ENCODE results near the gene CEP120. TPM values are rescaled to one million over a fixed set of nuclear protein-coding genes. Genes with fewer than 3 reads are reported as not detected.
"Not testable (repeated sequence)": the region's sequence is repeated elsewhere in the genome, so short reads cannot be mapped to it uniquely, and the experiment has no call there.

CEP120 gene
- total RNA-seq, 1 donor from 2014 or later: 36.5 TPM

DNA sequence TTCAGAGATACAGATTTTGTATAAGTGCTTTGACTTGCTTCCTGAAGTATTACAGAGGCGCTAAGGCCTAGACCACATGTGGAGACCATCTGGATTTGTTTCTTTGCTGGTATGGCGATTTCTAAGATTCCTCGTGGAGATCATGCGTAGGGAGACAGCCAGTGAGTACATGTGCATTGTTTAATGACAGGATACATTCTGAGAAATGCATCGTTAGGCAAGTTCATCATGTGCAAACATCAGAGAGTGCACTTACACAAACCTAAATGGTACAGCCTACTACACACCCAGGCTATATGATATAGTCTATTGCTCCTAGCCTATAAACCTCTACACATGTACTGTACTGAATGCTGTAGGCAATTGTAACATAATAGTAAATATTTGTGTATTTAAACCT lies 16.5 kb upstream of the CEP120 start:
- intact Hi-C loops (cut with micrococcal nuclease): loop anchor here (1.0 kb wide), 2 partner anchors 9 to 16 kb away; partner anchors contain the start of gene CEP120

DNA sequence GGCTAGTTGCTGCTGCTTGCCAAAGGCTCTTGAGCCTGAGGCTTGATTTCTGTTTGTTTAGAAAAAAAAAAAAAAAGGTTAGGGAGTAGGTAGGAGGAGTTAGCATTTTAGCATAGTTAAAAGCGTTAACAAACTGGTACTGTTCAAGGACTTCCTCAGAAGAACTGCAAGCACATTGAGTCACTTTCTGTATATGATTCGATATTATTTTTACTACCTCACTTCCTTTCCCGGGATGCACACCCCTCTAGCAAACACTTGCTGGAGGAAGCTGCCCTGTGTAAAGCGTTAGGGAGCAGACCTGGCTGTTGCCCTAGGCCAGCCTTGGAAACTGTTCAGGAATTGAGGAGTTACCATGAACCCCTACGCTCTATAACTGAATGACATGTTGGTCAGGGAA lies 15.7 kb upstream of the CEP120 start:
- intact Hi-C loops (cut with micrococcal nuclease): loop anchor here (1.0 kb wide), 2 partner anchors 9 to 16 kb away; partner anchors contain the start of gene CEP120

DNA sequence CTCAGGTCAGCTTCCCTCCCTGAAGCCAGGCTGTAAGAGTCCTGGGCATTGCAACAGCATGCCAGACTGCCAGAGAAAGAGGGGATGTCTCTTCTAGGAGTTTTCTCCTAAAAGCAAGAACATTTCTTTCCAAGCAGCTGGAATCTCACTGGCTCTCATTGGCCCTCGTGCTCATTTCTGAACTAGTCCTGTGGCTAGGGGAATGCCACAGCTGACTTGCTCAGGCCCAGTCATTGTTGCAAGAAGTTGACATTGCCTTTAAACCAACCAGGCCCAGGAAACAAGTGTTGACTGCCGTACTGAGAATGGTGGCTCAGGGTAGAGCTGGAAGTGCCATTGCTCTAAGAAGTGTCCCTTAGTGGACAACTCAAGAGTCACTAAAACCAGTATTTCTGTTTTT lies 15.0 kb upstream of the CEP120 start:
- intact Hi-C loops (cut with micrococcal nuclease): no loop called here

DNA sequence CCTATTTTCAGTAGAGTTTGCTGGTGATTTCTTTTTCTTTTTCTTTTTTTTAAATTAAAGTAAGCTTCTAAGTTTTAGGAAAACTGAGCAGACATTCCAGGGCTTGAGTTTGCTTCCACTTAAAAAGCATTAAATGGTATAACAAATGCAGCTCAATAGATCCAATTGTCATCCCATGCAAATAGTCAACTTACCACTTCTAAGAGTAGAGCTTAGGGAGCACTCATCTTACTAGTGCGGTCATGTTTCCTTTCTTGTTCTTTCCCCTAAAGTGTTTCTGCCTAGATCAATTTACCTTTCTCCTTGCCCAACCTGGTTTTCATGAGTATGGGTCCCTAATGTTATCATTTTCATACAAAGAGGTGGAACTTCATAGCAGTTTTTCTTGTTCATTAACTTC lies 13.0 kb upstream of the CEP120 start:
- intact Hi-C loops (cut with micrococcal nuclease): no loop called here

DNA sequence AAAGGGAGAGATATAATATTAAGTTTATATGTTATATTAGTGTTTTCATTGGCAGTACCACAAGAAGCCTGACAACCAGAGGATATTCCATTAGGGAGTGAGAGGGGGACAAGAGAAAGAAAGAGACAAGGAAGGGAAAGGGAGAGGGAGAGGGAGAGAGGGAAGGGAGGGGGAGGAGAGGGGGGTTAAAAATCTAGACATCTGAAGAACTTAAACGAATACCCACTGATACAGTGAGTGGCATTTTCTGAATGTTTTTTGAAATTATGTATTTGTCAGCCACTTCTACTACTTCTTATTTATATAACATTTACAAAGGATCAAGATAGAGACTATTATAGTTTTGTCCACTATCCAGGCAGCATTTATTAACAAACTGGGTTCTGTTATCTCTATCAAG lies 11.6 kb upstream of the CEP120 start:
- intact Hi-C loops (cut with micrococcal nuclease): no loop called here

DNA sequence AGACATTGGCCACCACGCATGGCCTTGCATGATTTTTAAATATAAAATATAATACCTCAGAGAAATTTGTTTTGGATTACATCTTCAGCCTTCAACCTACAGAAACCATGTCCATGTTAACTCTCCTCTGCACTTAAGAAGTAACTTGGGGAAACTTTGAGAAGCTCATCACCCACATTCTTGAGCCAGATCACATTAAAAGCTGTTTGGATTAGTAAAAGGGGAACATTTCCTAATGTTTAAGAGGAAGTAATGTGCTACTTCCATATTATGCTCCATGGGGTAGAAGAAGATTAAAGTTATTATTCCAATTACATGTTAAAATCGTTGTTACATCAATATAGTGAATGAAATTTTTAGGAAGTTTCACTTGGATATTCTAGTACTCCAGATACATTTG lies 10.4 kb upstream of the CEP120 start:
- intact Hi-C loops (cut with micrococcal nuclease): no loop called here

DNA sequence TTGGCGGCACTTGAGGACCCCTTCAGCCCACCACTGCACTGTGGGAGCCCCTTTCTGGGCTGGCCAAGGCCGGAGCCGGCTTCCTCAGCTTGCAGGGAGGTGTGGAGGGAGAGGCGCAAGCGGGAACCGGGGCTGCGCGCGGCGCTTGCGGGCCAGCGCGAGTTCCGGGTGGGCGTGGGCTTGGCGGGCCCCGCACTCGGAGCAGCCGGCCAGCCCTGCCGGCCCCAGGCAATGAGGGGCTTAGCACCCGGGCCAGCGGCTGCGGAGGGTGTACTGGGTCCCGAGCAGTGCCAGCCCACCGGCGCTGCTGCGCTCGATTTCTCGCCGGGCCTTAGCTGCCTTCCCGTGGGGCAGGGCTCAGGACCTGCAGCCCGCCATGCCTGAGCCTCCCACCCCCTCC lies 7.2 kb upstream of the CEP120 start:
- intact Hi-C loops (cut with micrococcal nuclease): not testable (repeated sequence)

DNA sequence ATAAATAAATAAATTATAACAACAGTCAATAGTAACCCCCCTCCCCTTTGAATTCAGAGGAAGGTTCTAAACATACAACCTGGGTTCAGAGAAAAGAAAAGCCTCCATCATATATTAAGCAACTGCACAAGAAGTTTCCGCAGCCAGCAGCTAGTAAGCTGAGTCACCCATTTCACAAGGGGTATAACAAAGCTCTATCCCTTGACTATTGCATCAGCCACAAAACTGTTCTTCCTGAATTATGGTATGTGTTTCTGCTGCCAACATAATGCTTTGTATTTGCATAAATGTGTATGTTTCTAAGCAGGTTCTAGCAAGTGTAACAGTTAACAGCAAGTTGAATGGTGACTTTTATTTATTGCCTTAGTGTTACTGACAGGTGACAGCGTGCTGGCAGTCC lies 6.8 kb upstream of the CEP120 start:
- intact Hi-C loops (cut with micrococcal nuclease): loop anchor here (10.0 kb wide), 1 partner anchor 585 kb away; the partner anchor contains the start of gene SNX24

DNA sequence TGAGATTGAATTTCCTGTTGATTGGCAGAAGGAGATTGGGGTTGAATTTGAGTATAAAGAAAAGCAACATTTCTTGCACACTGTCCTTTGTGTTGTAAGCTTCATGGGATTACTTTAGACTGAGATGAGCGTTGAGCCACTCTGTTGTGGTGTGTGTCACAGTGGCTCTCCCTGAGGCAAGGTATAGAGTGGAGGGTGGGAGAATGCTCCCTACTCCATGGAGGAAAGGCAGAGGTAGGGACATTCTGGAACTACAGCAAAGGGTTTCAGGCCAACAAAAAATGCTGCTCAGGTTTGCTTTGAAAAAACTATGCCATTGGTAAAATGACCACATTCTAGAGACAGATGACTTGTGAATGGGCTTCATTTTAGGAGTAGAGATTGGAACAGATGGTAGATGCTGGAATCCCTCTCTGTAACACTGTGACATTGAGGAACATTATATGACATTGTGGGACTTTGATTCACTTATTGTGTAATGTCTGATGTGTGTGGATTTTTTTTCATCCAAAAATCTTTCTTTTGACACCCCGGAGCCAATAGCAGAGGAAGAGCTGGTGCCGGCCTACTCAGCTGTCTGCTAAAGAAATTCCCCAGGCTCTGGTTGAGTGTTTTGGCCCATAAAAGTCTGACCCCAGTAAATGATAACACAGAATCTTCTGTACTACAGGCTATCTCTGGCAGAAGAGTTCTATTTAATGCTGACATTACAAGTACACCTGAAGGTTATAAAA lies 6.2 kb upstream of the CEP120 start:
- intact Hi-C loops (cut with micrococcal nuclease): loop anchor here (10.0 kb wide), 1 partner anchor 585 kb away; the partner anchor contains the start of gene SNX24

DNA sequence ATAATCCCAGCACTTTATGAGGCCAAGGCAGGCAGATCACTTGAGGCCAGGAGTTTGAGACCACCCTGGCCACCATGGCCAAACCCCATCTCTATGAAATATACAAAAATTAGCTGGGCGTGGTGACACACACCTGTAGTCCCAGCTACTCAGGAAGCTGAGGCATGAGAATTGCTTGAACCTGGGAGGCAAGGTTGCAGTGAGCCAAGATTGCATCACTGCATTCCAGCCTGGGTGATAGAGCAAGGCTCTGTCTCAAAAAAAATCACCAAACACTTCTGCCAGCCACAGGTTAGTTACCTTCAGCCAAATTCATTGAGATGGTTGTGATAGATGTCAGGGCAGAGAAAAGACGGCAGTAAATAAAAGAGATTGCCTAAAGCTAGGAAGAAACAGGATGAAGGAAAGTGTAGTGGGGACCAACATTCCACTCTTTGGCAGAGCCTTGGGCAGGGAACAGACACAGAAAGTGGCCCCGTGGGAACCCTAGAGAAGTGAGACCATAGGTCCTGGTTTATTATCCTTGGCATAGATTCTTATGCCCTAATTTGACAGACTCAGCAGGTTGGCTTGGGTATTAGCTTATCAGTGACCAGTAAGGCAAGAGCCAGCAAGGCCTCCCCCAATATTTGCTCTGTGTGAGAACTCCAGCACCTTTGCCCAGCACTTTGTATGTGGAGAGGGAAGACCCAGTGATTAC lies 5.5 kb upstream of the CEP120 start:
- intact Hi-C loops (cut with micrococcal nuclease): loop anchor here (10.0 kb wide), 1 partner anchor 584 kb away; the partner anchor contains the start of gene SNX24

DNA sequence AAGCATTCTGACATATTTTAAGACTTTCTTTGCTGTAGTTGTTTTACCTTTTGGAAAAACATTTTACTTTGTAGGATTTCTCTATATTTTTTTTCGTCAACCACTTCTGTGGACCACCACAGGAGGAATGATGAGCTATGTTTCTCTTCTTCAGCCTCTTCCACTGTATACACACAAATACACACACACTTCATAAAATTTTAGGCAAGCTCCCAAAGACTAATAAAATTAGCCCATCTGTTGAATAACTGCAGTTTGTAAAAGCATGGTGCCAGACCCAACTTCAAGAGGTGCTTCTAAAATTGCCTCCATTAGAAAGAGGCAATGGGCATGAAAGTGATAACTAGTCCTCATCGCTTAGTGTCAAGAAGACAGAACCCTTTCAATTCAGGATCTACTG lies 4.1 kb upstream of the CEP120 start:
- intact Hi-C loops (cut with micrococcal nuclease): loop anchor here (10.0 kb wide), 1 partner anchor 582 kb away; the partner anchor contains the start of gene SNX24

DNA sequence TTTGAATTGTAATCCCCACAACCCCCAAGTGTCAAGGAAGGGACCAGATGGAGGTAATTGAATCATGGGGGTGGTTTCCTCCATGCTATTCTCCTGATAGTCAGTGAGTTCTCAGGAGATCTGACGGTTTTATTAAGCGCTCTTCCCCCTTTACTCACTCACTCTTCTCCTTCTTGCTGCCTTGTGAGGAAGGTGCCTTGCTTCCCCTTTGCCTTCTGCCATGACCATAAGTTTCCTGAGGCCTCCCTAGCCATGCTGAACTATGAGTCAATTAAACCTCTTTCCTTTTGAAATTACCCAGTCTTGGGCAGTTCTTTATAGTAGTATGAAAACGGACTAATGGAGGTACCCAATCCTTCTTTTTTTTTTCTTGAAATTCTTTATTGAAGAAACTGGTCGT lies 2.2 kb upstream of the CEP120 start:
- intact Hi-C loops (cut with micrococcal nuclease): loop anchor here (10.0 kb wide), 1 partner anchor 581 kb away; the partner anchor contains the start of gene SNX24

DNA sequence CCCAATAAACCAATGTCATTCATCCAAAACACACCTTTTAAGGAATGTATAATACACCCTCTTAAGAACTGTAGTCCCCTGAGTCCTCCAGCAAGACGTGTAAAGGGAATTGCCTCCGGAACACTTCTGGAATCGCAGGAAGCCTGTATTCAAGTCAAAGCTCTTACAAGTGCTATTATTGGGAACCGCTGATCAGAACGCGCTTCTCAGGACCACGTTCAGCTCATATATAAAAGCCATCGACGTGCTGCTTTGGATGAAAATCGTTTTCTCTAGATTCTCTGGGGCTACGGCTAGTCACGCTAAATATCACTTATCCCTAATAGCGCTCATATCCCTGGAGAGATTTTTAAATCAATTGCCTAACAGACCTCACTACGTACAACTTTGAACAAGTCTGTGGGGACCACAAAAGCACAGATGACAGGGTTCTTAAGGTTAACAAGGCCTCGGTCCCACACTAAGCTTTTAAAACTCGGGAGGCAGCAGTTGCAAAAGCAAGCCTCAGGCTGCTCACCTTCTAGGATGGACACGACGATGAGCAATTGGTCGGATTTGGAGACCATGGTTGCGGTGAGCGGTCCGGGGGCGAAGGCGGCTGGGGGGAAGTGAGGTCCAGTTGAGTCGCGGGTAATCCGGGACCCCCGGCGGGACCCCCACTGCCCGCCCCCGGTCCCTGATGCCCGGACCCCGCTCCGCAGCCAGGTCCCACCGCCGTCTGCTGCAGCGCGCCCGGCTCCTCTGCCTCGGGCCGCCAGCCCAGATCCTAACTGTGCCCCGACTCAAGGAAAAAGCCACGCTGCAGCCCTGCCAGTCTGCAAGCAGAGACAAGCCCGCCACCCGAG lies 548 bp downstream of the CEP120 start:
- intact Hi-C loops (cut with micrococcal nuclease): loop anchor here (1.0 to 10.0 kb wide), 9 partner anchors 17 to 1460 kb away; partner anchors contain the start of genes CSNK1G3, SNX2 and SNX24

DNA sequence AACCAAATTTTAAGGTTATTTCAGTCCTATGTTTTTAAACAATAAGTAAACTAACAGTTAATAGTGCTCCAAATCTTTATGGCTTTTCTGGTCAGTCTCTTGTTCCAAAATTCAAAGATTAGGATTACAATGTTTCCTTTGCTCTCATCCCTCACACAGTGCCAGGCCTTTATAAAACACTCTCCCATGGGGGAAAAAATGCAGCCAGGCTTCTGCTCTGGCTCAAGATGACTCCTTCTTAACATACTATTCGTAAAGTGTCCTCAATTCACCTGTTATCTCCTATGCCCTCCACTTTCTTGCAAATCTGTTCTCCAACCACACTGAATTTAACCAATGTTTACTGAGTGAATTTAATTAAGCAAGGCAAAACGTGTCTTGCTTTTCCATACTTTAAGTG lies 1.4 kb downstream of the CEP120 start:
- intact Hi-C loops (cut with micrococcal nuclease): loop anchor here (2.0 to 10.0 kb wide), 2 partner anchors 577 to 1459 kb away; partner anchors contain the start of gene SNX24

DNA sequence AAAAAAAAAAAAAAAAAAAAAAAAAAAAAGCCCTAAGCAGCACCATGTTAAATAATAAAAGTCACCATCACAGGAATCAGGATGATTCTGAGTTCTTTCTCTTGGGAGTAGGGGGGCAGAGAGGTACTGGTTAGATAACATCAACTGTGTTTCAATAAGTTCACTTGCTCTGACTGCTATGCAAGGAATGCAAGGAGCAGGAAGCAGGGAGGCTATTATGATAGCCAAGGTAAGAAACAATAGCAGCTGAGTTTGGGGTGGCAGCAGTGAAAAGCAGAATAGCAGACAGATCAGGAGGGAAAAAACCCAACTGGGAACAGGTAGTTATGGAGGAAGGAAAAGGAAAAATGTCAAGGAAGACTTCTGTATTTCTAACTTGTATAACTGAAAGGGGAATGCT lies 8.2 kb downstream of the CEP120 start:
- intact Hi-C loops (cut with micrococcal nuclease): no loop called here

DNA sequence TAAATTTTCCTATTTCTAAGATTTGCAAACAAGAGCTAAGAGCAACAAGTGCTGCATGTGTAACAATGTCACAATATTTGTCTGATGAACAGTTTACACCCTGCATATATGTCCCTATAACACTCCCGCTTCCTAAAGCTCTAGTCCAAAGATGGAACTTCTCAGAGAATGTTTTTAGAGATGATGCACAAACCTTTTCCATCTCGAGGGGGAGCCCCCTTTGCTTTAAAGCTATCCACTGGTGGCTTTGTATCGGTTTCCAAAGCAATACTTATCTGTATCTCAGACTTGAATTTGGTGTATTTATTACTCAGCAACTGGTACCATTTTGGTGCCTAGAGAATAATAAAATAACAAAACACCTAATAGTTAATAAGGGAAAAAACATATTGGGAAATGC lies 11.0 kb downstream of the CEP120 start:
- intact Hi-C loops (cut with micrococcal nuclease): no loop called here

DNA sequence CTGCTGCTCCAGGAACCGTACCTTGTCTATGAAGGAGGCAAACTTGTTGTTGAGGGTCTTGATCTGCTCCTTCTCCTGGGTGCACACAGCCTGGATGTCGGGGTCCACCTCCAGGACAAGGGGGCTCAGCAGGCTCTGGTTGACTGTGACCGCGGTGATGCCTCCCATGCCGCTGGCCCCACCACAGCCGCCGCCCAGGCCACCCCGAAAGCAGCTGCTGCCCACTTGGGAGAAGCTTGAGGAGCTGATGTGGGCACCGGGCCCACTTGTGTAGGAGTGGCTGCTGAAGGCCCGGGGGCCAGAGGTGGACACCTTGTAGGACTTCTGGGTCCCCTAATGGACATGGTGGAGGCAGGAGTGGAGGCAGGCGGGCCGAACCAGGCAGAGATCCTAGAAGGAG lies 21.2 kb downstream of the CEP120 start:
- intact Hi-C loops (cut with micrococcal nuclease): not testable (repeated sequence)

DNA sequence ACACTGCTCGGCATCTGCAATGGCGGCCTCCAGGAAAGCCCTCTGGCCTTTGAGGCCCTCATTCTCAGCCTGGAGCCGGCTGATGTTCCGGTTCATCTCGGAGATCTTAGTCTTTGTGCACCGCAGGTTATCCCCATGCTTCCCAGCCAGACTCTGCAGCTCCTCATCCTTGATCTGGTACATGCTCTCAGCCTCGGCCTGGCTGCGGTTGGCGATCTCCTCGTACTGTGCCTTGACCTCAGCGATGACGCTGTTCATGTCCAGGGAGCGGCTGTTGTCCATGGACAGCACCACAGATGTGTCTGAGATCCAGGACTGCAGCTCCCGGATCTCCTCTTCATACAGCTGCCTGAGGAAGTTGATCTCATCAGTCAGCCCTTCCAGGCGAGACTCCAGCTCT lies 21.9 kb downstream of the CEP120 start:
- intact Hi-C loops (cut with micrococcal nuclease): no loop called here

DNA sequence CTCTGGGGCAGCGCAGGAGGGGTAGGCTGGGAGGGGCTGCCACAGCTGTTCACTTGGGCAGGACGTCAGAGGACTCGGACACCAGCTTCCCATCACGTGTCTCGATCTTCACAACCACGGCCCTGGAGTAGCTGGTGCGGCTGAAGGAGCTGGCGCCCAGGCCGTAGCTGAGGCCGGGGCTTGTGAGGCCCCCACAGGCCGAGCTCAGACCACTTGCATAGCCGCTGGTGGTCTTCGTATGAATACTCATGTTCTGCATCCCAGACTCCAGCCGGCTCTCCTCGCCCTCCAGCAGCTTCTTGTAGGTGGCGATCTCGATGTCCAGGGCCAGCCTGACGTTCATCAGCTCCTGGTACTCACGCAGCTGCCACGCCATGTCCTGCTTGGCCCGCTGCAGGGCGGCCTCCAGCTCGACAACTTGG lies 22.3 kb downstream of the CEP120 start:
- intact Hi-C loops (cut with micrococcal nuclease): not testable (repeated sequence)

DNA sequence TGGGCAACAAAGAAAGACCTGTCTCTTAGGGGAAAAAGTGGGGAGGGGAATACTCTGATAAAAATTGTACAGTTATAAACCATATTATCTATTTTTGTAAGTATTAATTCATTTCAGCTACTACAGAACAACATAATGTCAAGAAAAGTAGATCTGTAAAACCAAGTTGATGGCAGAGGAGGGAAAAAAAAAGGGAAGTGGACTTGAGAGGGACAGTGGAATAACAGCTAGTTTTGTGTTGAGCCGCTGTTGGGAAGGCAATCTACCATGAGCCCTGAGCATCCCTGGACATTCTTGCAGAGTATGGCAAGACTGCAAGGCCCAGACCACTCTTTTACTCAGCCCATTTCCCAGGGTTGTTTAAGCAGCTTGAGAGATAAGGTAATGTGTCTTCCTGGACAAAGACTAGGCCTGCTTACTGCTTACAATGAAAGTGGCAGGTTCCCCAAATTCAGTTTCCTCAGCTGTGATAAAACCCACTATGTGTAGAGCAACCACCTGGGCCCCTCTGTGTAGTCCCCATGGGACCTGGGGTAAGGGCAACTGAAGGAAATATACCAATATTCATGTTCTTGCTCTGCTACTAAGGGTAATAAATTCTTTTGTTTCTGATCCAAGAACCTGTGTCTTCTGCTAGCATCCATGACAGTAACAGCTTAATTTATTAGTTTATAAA lies 25.0 kb downstream of the CEP120 start:
- intact Hi-C loops (cut with micrococcal nuclease): no loop called here

DNA sequence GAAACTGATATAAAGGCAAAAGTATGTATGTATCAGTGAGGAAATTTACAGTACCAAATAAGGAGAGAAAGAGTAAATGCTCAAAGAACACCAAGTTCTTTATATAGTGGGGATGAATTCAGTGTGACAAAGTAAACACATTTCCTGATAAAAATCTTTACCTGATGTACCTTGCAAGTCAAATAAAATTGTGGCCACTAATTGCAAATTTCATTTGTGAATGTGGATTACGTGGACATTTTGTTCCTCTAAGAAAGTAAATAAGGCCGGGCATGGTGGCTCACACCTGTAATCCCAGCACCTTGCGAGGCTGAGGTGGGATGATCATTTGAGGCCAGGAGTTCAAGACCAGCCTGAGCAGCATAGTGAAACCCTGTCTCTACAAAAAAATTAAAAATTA lies 25.7 kb downstream of the CEP120 start:
- intact Hi-C loops (cut with micrococcal nuclease): no loop called here

Measured in T-helper 2 cell treated with Interferon-gamma antibody and Interleukin-4, amounts not matched to agents 100 ng/mL and 5 ng/mL, for 36 hours (primary cell).